Activated naive CD4-positive, alpha-beta T cell (primary cell): ENCODE data around the gene CCDC157.
"Not testable (repeated sequence)": the region's sequence is repeated elsewhere in the genome, so short reads cannot be mapped to it uniquely, and the experiment has no call there.

ENCODE experiments used
- DNase-seq, 4 experiments: peaks; one replicate each; lab custom pipeline; 2025; lab: John Stamatoyannopoulos, UW

Gene CCDC157

GRCh38 chr22:30392661-30393321 lies 36.0 kb downstream of the CCDC157 start:
- DNase-seq, result no peak

GRCh38 chr22:30393322-30393680 lies 36.5 kb downstream of the CCDC157 start:
- no peak for DNase-seq

GRCh38 chr22:30393885-30394284 lies 37.1 kb downstream of the CCDC157 start:
- no peak for DNase-seq

- DNase-seq, result peak in 3 of 4 experiments; percentile 17 to 53 (median 37)
Measured at GRCh38 chr22:30396871-30397655, 40.3 kb downstream of the CCDC157 start, which contains the start of gene SEC14L2. TSS of gene SEC14L2 (plus strand) at chr22:30397018. CDS start at chr22:30397117, 99 bp downstream.

GRCh38 chr22:30397656-30398635 lies 41.1 kb downstream of the CCDC157 start:
- DNase-seq, result no peak

- DNase-seq, result no peak
Measured at GRCh38 chr22:30398685-30399680, 42.2 kb downstream of the CCDC157 start.

- no peak for DNase-seq
Measured at GRCh38 chr22:30399718-30400117, 42.9 kb downstream of the CCDC157 start.

GRCh38 chr22:30400159-30400558 lies 43.4 kb downstream of the CCDC157 start:
- DNase-seq, result no peak

GRCh38 chr22:30401024-30401423 lies 44.2 kb downstream of the CCDC157 start:
- not testable (repeated sequence) for DNase-seq

GRCh38 chr22:30402028-30402765 lies 45.4 kb downstream of the CCDC157 start:
- DNase-seq, result no peak

GRCh38 chr22:30402766-30403104 lies 45.9 kb downstream of the CCDC157 start:
- DNase-seq, result not testable (repeated sequence)

GRCh38 chr22:30404307-30404706 lies 47.5 kb downstream of the CCDC157 start:
- no peak for DNase-seq

GRCh38 chr22:30405731-30406130 lies 48.9 kb downstream of the CCDC157 start:
- DNase-seq, result no peak

GRCh38 chr22:30406400-30406799 lies 49.6 kb downstream of the CCDC157 start:
- DNase-seq, result no peak

GRCh38 chr22:30408388-30409102 lies 51.7 kb downstream of the CCDC157 start:
- no peak for DNase-seq

- DNase-seq, result no peak
Measured at GRCh38 chr22:30411780-30412179, 55.0 kb downstream of the CCDC157 start.

- DNase-seq, result no peak
Measured at GRCh38 chr22:30413001-30413400, 56.2 kb downstream of the CCDC157 start.

- DNase-seq, result no peak
Measured at GRCh38 chr22:30413745-30414524, 57.1 kb downstream of the CCDC157 start.

GRCh38 chr22:30414525-30415047 lies 57.8 kb downstream of the CCDC157 start:
- DNase-seq, result no peak
